ENCODE measurements around the gene CYBRD1.
"Not testable (repeated sequence)": the region's sequence is repeated elsewhere in the genome, so short reads cannot be mapped to it uniquely, and the experiment has no call there.

Gene CYBRD1

GRCh38 chr2:171522052-171522787 is at the start of gene CYBRD1:
Gene CYBRD1 (plus strand): TSS chr2:171522474. CDS start chr2:171522546, 72 bp downstream.
- peak; percentile 27 for DNase-seq

- DNase-seq, result no peak
Observed at GRCh38 chr2:171475979-171476378, 46.3 kb upstream of the CYBRD1 start.

- no peak for DNase-seq
Observed at GRCh38 chr2:171478345-171478744, 43.9 kb upstream of the CYBRD1 start.

- no peak for DNase-seq
Observed at GRCh38 chr2:171479154-171479814, 43.0 kb upstream of the CYBRD1 start.

GRCh38 chr2:171480908-171481307 is 41.4 kb upstream of the CYBRD1 start:
- DNase-seq, result peak; percentile 5

GRCh38 chr2:171482308-171482707 is 40.0 kb upstream of the CYBRD1 start:
- DNase-seq, result no peak

GRCh38 chr2:171482877-171483276 is 39.4 kb upstream of the CYBRD1 start:
- no peak for DNase-seq

GRCh38 chr2:171483793-171484192 is 38.5 kb upstream of the CYBRD1 start:
- no peak for DNase-seq

- no peak for DNase-seq
Observed at GRCh38 chr2:171485116-171485515, 37.2 kb upstream of the CYBRD1 start.

GRCh38 chr2:171487201-171487600 is 35.1 kb upstream of the CYBRD1 start:
- DNase-seq, result no peak

GRCh38 chr2:171487803-171488259 is 34.4 kb upstream of the CYBRD1 start:
- DNase-seq, result no peak

- no peak for DNase-seq
Observed at GRCh38 chr2:171490577-171490976, 31.7 kb upstream of the CYBRD1 start.

GRCh38 chr2:171491292-171491691 is 31.0 kb upstream of the CYBRD1 start:
- DNase-seq, result no peak

- DNase-seq, result no peak
Observed at GRCh38 chr2:171492664-171493063, 29.6 kb upstream of the CYBRD1 start.

- not testable (repeated sequence) for DNase-seq
Observed at GRCh38 chr2:171497664-171498063, 24.6 kb upstream of the CYBRD1 start.

- DNase-seq, result no peak
Observed at GRCh38 chr2:171505374-171505773, 16.9 kb upstream of the CYBRD1 start.

GRCh38 chr2:171509945-171510731 is 12.1 kb upstream of the CYBRD1 start:
- DNase-seq, result no peak

GRCh38 chr2:171512014-171512413 is 10.3 kb upstream of the CYBRD1 start:
- DNase-seq, result no peak

- DNase-seq, result no peak
Observed at GRCh38 chr2:171512683-171513195, 9.5 kb upstream of the CYBRD1 start.

GRCh38 chr2:171513719-171514160 is 8.5 kb upstream of the CYBRD1 start:
- no peak for DNase-seq

GRCh38 chr2:171514908-171515582 is 7.2 kb upstream of the CYBRD1 start:
- no peak for DNase-seq

GRCh38 chr2:171515672-171516298 is 6.5 kb upstream of the CYBRD1 start:
- DNase-seq, result peak; percentile 0
